Neural progenitor cell (in vitro differentiated cells): ENCODE data around the gene RAVER1. TPM values are rescaled to one million over a fixed set of nuclear protein-coding genes. Genes with fewer than 3 reads are reported as not detected.

Source experiments
- DNase-seq: peaks from one replicate; pipeline ENCODE4 v3.0.0-alpha.2; 2016; ENCODE audit warnings: low spot score
- H2AFZ ChIP-seq: fragments of 200-600 bp; sonication (generic); replicated peaks from 2 replicates; pipeline ENCODE4 v1.6.1; 2016; ENCODE audit warnings: antibody characterized with exemption
- H3F3A ChIP-seq: fragments of 200-600 bp; sonication (generic); 2 replicates; pipeline ENCODE4 v1.6.1; 2016; ENCODE audit warnings: antibody characterized with exemption, low read depth
- H3K27ac ChIP-seq: fragments of 200-600 bp; sonication (generic); 2 replicates; pipeline ENCODE4 v1.5.1; 2016; ENCODE audit warnings: mild to moderate bottlenecking
- H3K27me3 ChIP-seq: fragments of 200-600 bp; sonication (generic); 2 replicates; pipeline ENCODE4 v1.6.1; 2016; ENCODE audit warnings: mild to moderate bottlenecking, moderate library complexity
- H3K36me3 ChIP-seq: fragments of 200-600 bp; sonication (generic); 2 replicates; pipeline ENCODE4 v1.5.1; 2016
- H3K4me1 ChIP-seq: fragments of 200-600 bp; sonication (generic); 2 replicates; pipeline ENCODE4 v1.6.1; 2016; ENCODE audit warnings: mixed run types
- H3K4me2 ChIP-seq: fragments of 200-600 bp; sonication (generic); 2 replicates; pipeline ENCODE4 v1.6.1; 2016
- H3K4me3 ChIP-seq: fragments of 200-600 bp; sonication (generic); 2 replicates; pipeline ENCODE4 v1.5.1; 2016
- H3K79me2 ChIP-seq: fragments of 200-600 bp; sonication (generic); 2 replicates; pipeline ENCODE4 v1.6.1; 2016; ENCODE audit warnings: low read depth
- H3K9ac ChIP-seq: fragments of 200-600 bp; sonication (generic); 2 replicates; pipeline ENCODE4 v1.6.1; 2016
- H3K9me3 ChIP-seq: fragments of 200-600 bp; sonication (generic); 2 replicates; pipeline ENCODE4 v1.5.1; 2016; ENCODE audit warnings: low read depth
- H4K20me1 ChIP-seq: fragments of 200-600 bp; sonication (generic); 2 replicates; pipeline ENCODE4 v1.6.1; 2016; ENCODE audit warnings: low read depth
- H3K27ac Mint-ChIP-seq: 3 replicates; pipeline ENCODE4 v1.8.0; 2021; ENCODE audit warnings: mixed read lengths
- H3K27me3 Mint-ChIP-seq: 2 replicates; pipeline ENCODE4 v1.8.0; 2022; ENCODE audit warnings: low read depth, mild to moderate bottlenecking, inconsistent platforms, moderate library complexity, mixed read lengths; ENCODE audit not compliant: insufficient read depth
- H3K36me3 Mint-ChIP-seq: 3 replicates; pipeline ENCODE4 v1.8.0; 2021; ENCODE audit warnings: mixed read lengths
- H3K4me1 Mint-ChIP-seq: 3 replicates; pipeline ENCODE4 v1.8.0; 2021; ENCODE audit warnings: mixed read lengths
- H3K4me3 Mint-ChIP-seq: 3 replicates; pipeline ENCODE4 v1.8.0; 2021; ENCODE audit warnings: mild to moderate bottlenecking, moderate library complexity, mixed read lengths
- H3K9me3 Mint-ChIP-seq: 3 replicates; pipeline ENCODE4 v1.8.0; 2020; ENCODE audit warnings: mixed read lengths
- CTCF ChIP-seq: fragments of 200-600 bp; sonication (generic); IDR thresholded peaks from 2 replicates; pipeline ENCODE4 v1.5.1; 2017; ENCODE audit warnings: antibody characterized with exemption, mild to moderate bottlenecking
- EZH2 ChIP-seq: fragments of 200-600 bp; sonication (generic); IDR thresholded peaks from 2 replicates; pipeline ENCODE4 v1.6.1; 2017; ENCODE audit warnings: antibody characterized with exemption, mild to moderate bottlenecking, moderate library complexity
- EZH2phosphoT487 ChIP-seq: fragments of 200-600 bp; sonication (generic); IDR thresholded peaks from 2 replicates; pipeline ENCODE4 v1.6.1; 2017; ENCODE audit warnings: antibody characterized with exemption
- total RNA-seq: library from RNA; depleted of rRNA; stranded (reverse); fragments of >200 nt; gene quantifications from 2 replicates; pipeline ENCODE4 v1.2.3, GENCODE V29; 2015; ENCODE audit warnings: low replicate concordance

Gene RAVER1
- total RNA-seq, 1 donor from 2014 or later: 5.4 TPM

- H3K4me3 ChIP-seq: no peak overlapping the region
- Mint-ChIP-seq H3K36me3 (peaks cover 8% of the 10 kb centered on the region), H3K4me1 (no peaks in the 10 kb centered on the region), H3K9me3 (no peaks in the 10 kb centered on the region), H3K4me3 (no peak overlapping the region), H3K27ac (no peak overlapping the region), H3K27me3 (peaks cover 2% of the 10 kb centered on the region)
- no peak overlapping the region for H3K27ac ChIP-seq
- H3K27me3 ChIP-seq: no peaks in the 10 kb centered on the region
- no peaks in the 10 kb centered on the region for H3K4me1 ChIP-seq
- DNase-seq: no peak
- TF ChIP-seq EZH2phosphoT487 (no peak), CTCF (no peak), EZH2 (no peak)
- H3F3A ChIP-seq: peaks cover 24% of the 10 kb centered on the region
- H4K20me1 ChIP-seq: peaks cover 10% of the 10 kb centered on the region
- no peak overlapping the region for H3K4me2 ChIP-seq
- no peak overlapping the region for H2AFZ ChIP-seq
- H3K9ac ChIP-seq: no peak overlapping the region
- H3K36me3 ChIP-seq: peaks cover 9% of the 10 kb centered on the region
- H3K79me2 ChIP-seq: no peaks in the 10 kb centered on the region
- no peaks in the 10 kb centered on the region for H3K9me3 ChIP-seq
Observed at GRCh38 chr19:10321417-10321797, 11.9 kb downstream of the RAVER1 start.

- Histone ChIP-seq H3K79me2 (no peaks in the 10 kb centered on the region), H4K20me1 (peaks cover 12% of the 10 kb centered on the region), H3F3A (peaks cover 30% of the 10 kb centered on the region), H3K4me2 (no peak overlapping the region), H2AFZ (no peak overlapping the region), H3K4me1 (peaks cover 3% of the 10 kb centered on the region), H3K36me3 (peaks cover 4% of the 10 kb centered on the region), H3K9ac (no peak overlapping the region), H3K9me3 (no peaks in the 10 kb centered on the region), H3K27ac (no peak overlapping the region), H3K27me3 (no peaks in the 10 kb centered on the region), H3K4me3 (no peak overlapping the region)
- H3K9me3 Mint-ChIP-seq: no peaks in the 10 kb centered on the region
- DNase-seq: no peak
- TF ChIP-seq EZH2: no peak
- no peak for TF ChIP-seq CTCF
- TF ChIP-seq EZH2phosphoT487: no peak
- H3K4me1 Mint-ChIP-seq: peaks cover 6% of the 10 kb centered on the region
- H3K4me3 Mint-ChIP-seq: no peak overlapping the region
- peaks cover 2% of the 10 kb centered on the region for H3K27me3 Mint-ChIP-seq
- H3K27ac Mint-ChIP-seq: no peak overlapping the region
- H3K36me3 Mint-ChIP-seq: peaks cover 10% of the 10 kb centered on the region
Observed at GRCh38 chr19:10320602-10321416, 12.5 kb downstream of the RAVER1 start.

GRCh38 chr19:10318807-10319682, 14.3 kb downstream of the RAVER1 start:
- Mint-ChIP-seq H3K36me3 (peaks cover 10% of the 10 kb centered on the region), H3K9me3 (no peaks in the 10 kb centered on the region), H3K27ac (no peak overlapping the region), H3K27me3 (peaks cover 4% of the 10 kb centered on the region), H3K4me3 (no peak overlapping the region), H3K4me1 (peaks cover 14% of the 10 kb centered on the region)
- Histone ChIP-seq H3K27me3 (no peaks in the 10 kb centered on the region), H3K9me3 (no peaks in the 10 kb centered on the region), H3K79me2 (peaks cover 6% of the 10 kb centered on the region), H3K9ac (no peak overlapping the region), H3K36me3 (no peaks in the 10 kb centered on the region), H3K4me3 (no peak overlapping the region), H3K4me1 (peaks cover 7% of the 10 kb centered on the region), H3K27ac (no peak overlapping the region), H4K20me1 (peaks cover 5% of the 10 kb centered on the region), H2AFZ (no peak overlapping the region), H3F3A (peaks cover 36% of the 10 kb centered on the region), H3K4me2 (no peak overlapping the region)
- TF ChIP-seq EZH2phosphoT487 (no peak), EZH2 (no peak), CTCF (no peak)
- no peak for DNase-seq
